ENCODE results near the gene IL17RD.

The IL17RD gene

DNA sequence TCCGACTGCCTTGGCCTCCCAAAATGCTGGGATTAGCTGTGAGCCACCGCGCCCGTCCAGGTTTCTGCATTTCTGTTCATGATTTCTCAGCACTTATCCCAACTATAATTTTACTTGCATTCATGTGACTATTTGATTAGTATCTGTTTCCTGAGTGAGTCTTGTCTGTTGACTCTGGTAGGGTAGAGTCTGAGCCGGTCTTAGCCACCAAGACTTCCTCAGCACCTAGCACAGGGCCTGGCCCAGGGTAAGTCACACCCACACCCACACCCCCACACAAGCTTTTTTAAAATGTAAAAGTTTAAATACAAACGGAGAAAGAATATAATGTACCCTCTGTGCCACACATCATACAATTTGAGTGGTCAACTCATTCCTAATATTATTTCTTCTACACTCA, 107.8 kb downstream of the IL17RD start:
- Histone ChIP-seq H3K4me1 (ENCODE audit: control insufficient read depth, insufficient read depth, low read length) (no peaks in the 10 kb centered on the region), H3K27ac (ENCODE audit: extremely low read depth, low read depth, low read length) (no peak overlapping the region), H3K36me3 (ENCODE audit: control insufficient read depth in 2 of 2, insufficient read depth in 1 of 2, low read length in 2 of 2) (no peaks in the 10 kb centered on the region), H3K9me3 (ENCODE audit: control insufficient read depth, insufficient read depth, low read depth, low read length) (no peaks in the 10 kb centered on the region), H3K4me3 (ENCODE audit: low read depth, low read length) (no peak overlapping the region)
- ChIA-PET POLR2A (no interaction called here), CTCF (interaction anchor here (0.6 to 0.8 kb wide), 2 partner anchors 8 to 15 kb away, joined by 3 read pairs; no protein-coding TSS in a partner anchor)
- TF ChIP-seq ZNF776 (tag by site-specific recombination; IDR thresholded peaks at IDR 0.05; ENCODE audit: borderline replicate concordance): no peak
- TF ChIP-seq ZNF549 (tag by site-specific recombination; IDR thresholded peaks at IDR 0.05): no peak
- no peak for TF ChIP-seq MEIS1 (CRISPR knock-in tag; IDR thresholded peaks at IDR 0.05; ENCODE audit: borderline replicate concordance)
- no peak for TF ChIP-seq YY2 (tag by site-specific recombination; IDR thresholded peaks at IDR 0.05)
- TF ChIP-seq ZNF302 (tag by site-specific recombination; IDR thresholded peaks at IDR 0.05; ENCODE audit: low read depth): no peak
- no peak for TF ChIP-seq ZNF157 (tag by site-specific recombination; IDR thresholded peaks at IDR 0.05)
- TF ChIP-seq HOXA7 (CRISPR knock-in tag; IDR thresholded peaks at IDR 0.05; ENCODE audit: borderline replicate concordance): no peak
- TF ChIP-seq SP7 (tag by site-specific recombination; IDR thresholded peaks at IDR 0.05): no peak
- TF ChIP-seq ZNF2 (tag by site-specific recombination; IDR thresholded peaks at IDR 0.05): no peak
- TF ChIP-seq ZNF777 (tag by site-specific recombination; IDR thresholded peaks at IDR 0.05; ENCODE audit: borderline replicate concordance): no peak
- TF ChIP-seq ZNF473 (tag by site-specific recombination; IDR thresholded peaks at IDR 0.05): no peak
- TF ChIP-seq ZNF26 (tag by site-specific recombination; IDR thresholded peaks at IDR 0.05): no peak
- no peak for TF ChIP-seq ZNF660 (tag by site-specific recombination; IDR thresholded peaks at IDR 0.05)
- no peak for TF ChIP-seq ZNF830 (tag by site-specific recombination; IDR thresholded peaks at IDR 0.05; ENCODE audit: low read depth)
- TF ChIP-seq ZNF404 (tag by site-specific recombination; IDR thresholded peaks at IDR 0.05): no peak
- no peak for TF ChIP-seq ZNF585B (tag by site-specific recombination; IDR thresholded peaks at IDR 0.05)
- TF ChIP-seq, protein P1, sequence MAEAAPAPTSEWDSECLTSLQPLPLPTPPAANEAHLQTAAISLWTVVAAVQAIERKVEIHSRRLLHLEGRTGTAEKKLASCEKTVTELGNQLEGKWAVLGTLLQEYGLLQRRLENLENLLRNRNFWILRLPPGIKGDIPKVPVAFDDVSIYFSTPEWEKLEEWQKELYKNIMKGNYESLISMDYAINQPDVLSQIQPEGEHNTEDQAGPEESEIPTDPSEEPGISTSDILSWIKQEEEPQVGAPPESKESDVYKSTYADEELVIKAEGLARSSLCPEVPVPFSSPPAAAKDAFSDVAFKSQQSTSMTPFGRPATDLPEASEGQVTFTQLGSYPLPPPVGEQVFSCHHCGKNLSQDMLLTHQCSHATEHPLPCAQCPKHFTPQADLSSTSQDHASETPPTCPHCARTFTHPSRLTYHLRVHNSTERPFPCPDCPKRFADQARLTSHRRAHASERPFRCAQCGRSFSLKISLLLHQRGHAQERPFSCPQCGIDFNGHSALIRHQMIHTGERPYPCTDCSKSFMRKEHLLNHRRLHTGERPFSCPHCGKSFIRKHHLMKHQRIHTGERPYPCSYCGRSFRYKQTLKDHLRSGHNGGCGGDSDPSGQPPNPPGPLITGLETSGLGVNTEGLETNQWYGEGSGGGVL (tag by site-specific recombination; IDR thresholded peaks at IDR 0.05): no peak

DNA sequence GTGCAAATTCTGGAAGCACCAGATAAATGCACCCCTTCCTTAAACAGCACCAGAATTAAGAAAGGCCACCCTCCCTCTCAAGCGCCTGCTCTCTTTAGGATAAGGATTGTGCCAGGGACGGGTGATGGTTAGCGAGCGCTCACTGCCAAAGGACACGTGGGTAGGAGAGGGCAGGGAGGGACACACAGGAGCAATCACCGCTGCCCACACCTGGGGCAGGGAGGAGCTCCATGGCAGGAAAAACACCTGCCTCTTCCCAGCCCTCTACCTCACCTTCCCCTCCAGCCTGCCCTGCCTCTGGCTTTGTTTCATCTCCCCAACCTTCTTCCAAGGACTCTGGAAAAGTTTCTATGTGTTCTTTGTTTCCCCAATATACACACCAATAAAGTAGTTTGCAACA, 112.0 kb downstream of the IL17RD start:
- TF ChIP-seq ZNF26 (tag by site-specific recombination; IDR thresholded peaks at IDR 0.05): no peak
- no peak for TF ChIP-seq ZNF571 (tag by site-specific recombination; IDR thresholded peaks at IDR 0.05)
- TF ChIP-seq ZNF677 (tag by site-specific recombination; IDR thresholded peaks at IDR 0.05): no peak
- TF ChIP-seq ZNF366 (tag by site-specific recombination; conservative IDR thresholded peaks at IDR 0.05): no peak
- TF ChIP-seq ZNF639 (tag by site-specific recombination; IDR thresholded peaks at IDR 0.05): no peak
- no peak for TF ChIP-seq HOXC10 (CRISPR knock-in tag; IDR thresholded peaks at IDR 0.05)
- no peak for TF ChIP-seq OVOL3 (tag by site-specific recombination; IDR thresholded peaks at IDR 0.05)
- no peak for TF ChIP-seq GLIS2 (tag by site-specific recombination; IDR thresholded peaks at IDR 0.05)
- TF ChIP-seq ZNF18 (tag by site-specific recombination; IDR thresholded peaks at IDR 0.05): no peak
- H3K27ac ChIP-seq (ENCODE audit: extremely low read depth, low read depth, low read length): no peak overlapping the region
- H3K9me3 ChIP-seq (ENCODE audit: control insufficient read depth, insufficient read depth, low read depth, low read length): no peaks in the 10 kb centered on the region
- no peaks in the 10 kb centered on the region for H3K4me1 ChIP-seq (ENCODE audit: control insufficient read depth, insufficient read depth, low read length)
- ChIA-PET POLR2A (no interaction called here), CTCF (no interaction called here)
- no peaks in the 10 kb centered on the region for H3K36me3 ChIP-seq (ENCODE audit: control insufficient read depth in 2 of 2, insufficient read depth in 1 of 2, low read length in 2 of 2)
- H3K4me3 ChIP-seq (ENCODE audit: low read depth, low read length): no peak overlapping the region
